Endothelial cell of umbilical vein (primary cell): ENCODE measurements around the gene RPRM. TPM values are rescaled to one million over a fixed set of nuclear protein-coding genes. Genes with fewer than 3 reads are reported as not detected.

Source experiments
- BruUV-seq: library from RNA; stranded (reverse); fragments of 400-500 nt; replicated peaks from 2 replicates; lab custom pipeline; 2021; lab: Mats Ljungman, UMichigan
- CTCF ChIA-PET: fragments of 300-600, 350-600 bp; sonication (Branson Sonifier 250); formaldehyde crosslinking; loops from one replicate; lab custom pipeline; 2021; ENCODE audit warnings: antibody characterized with exemption, inconsistent platforms; lab: Charles Lee
- POLR2A ChIA-PET: fragments of 300-600, 350-600 bp; sonication (Branson Sonifier 250); formaldehyde crosslinking; loops from one replicate; lab custom pipeline; 2021; ENCODE audit warnings: antibody characterized with exemption, inconsistent platforms; lab: Charles Lee
- DNase-seq: peaks from one replicate; pipeline ENCODE4 v3.0.0-alpha.2; 2011; ENCODE audit warnings: low read depth, low spot score
- FAIRE-seq: peaks from 2 replicates; lab custom pipeline; 2011; peaks lifted over from hg19 to GRCh38; lab: Jason Lieb, UNC
- H2AFZ ChIP-seq: 2 replicates; pipeline ENCODE4 v1.6.0; 2012; ENCODE audit warnings: low read depth, low read length, control low read depth, inconsistent platforms
- H3K27ac ChIP-seq: 2 replicates; pipeline ENCODE4 v1.5.1; 2011; ENCODE audit warnings: low read depth, mild to moderate bottlenecking, control low read depth, low read length, moderate library complexity; ENCODE audit not compliant: insufficient read depth
- H3K27me3 ChIP-seq, 2 experiments: 2 replicates each; pipeline versions ENCODE4 v1.6.0 to v1.6.1; 2011; ENCODE audit warnings: low read length in 2 of 2, mixed read lengths in 1 of 2; ENCODE audit not compliant: control insufficient read depth in 2 of 2, insufficient read depth in 2 of 2
- H3K36me3 ChIP-seq, 2 experiments: 2 replicates in 1 of 2; 3 replicates in 1 of 2; pipeline ENCODE4 v1.5.1; 2011; ENCODE audit warnings: low read length in 2 of 2, mild to moderate bottlenecking in 1 of 2, moderate library complexity in 1 of 2; ENCODE audit not compliant: control insufficient read depth in 2 of 2, insufficient read depth in 2 of 2; ENCODE audit errors: extremely low read depth in 1 of 2
- H3K4me1 ChIP-seq: 3 replicates; pipeline ENCODE4 v1.5.1; 2011; ENCODE audit warnings: mild to moderate bottlenecking, low read length; ENCODE audit not compliant: control insufficient read depth, insufficient read depth; ENCODE audit errors: extremely low read depth
- H3K4me2 ChIP-seq: 2 replicates; pipeline ENCODE4 v1.6.1; 2011; ENCODE audit warnings: low read length, control low read depth, mixed read lengths; ENCODE audit not compliant: insufficient read depth
- H3K4me3 ChIP-seq, 3 experiments: fragments of 200-600 bp in 1 of 3; sonication (generic), shearing (Covaris generic) in 1 of 3; replicated peaks in 1 of 3; 2 replicates each; pipeline ENCODE4 v1.5.1; 2011 to 2016; ENCODE audit warnings: control low read depth in 3 of 3, low read length in 3 of 3, mild to moderate bottlenecking in 2 of 3, inconsistent platforms in 1 of 3, low read depth in 1 of 3, moderate library complexity in 1 of 3; ENCODE audit not compliant: insufficient read depth in 1 of 3
- H3K79me2 ChIP-seq: 2 replicates; pipeline ENCODE4 v1.6.0; 2012; ENCODE audit warnings: low read length, inconsistent platforms; ENCODE audit not compliant: control insufficient read depth, insufficient read depth
- H3K9ac ChIP-seq: replicated peaks from 2 replicates; pipeline ENCODE3; 2011; ENCODE audit warnings: low read length, control low read depth; ENCODE audit not compliant: insufficient read depth; ENCODE audit errors: extremely low read depth
- H3K9me1 ChIP-seq: replicated peaks from 3 replicates; pipeline ENCODE4 v1.6.0; 2011; ENCODE audit warnings: mild to moderate bottlenecking, low read length; ENCODE audit not compliant: control insufficient read depth, insufficient read depth; ENCODE audit errors: extremely low read depth
- H3K9me3 ChIP-seq: replicated peaks from 2 replicates; pipeline ENCODE4 v1.5.1; 2012; ENCODE audit warnings: low read length, inconsistent platforms; ENCODE audit not compliant: control insufficient read depth, insufficient read depth
- H4K20me1 ChIP-seq: replicated peaks from 2 replicates; pipeline ENCODE3; 2011; ENCODE audit warnings: mild to moderate bottlenecking, low read length; ENCODE audit not compliant: control insufficient read depth, insufficient read depth; ENCODE audit errors: extremely low read depth
- CTCF ChIP-seq, 2 donors: IDR thresholded peaks; 1 replicate in 1 of 2; 2 replicates in 1 of 2; pipeline ENCODE4 v1.5.1; 2011; ENCODE audit warnings: low read length in 2 of 2, mild to moderate bottlenecking in 2 of 2, moderate library complexity in 2 of 2, control low read depth in 1 of 2, inconsistent platforms in 1 of 2, low read depth in 1 of 2; ENCODE audit not compliant: insufficient read depth in 1 of 2; ENCODE audit errors: extremely low read depth in 1 of 2
- EZH2 ChIP-seq: IDR thresholded peaks from 2 replicates; pipeline ENCODE4 v1.6.1; 2012; ENCODE audit warnings: borderline replicate concordance, low read depth, mild to moderate bottlenecking, moderate library complexity, low read length, inconsistent platforms; ENCODE audit not compliant: severe bottlenecking
- FOS ChIP-seq: IDR thresholded peaks from 2 replicates; pipeline ENCODE4 v1.6.1; 2011; ENCODE audit warnings: mild to moderate bottlenecking, low read length, moderate library complexity, borderline replicate concordance; ENCODE audit not compliant: insufficient read depth
- GATA2 ChIP-seq: IDR thresholded peaks from 2 replicates; pipeline ENCODE4 v1.7.0; 2011; ENCODE audit warnings: low read depth, mild to moderate bottlenecking, moderate library complexity, mixed read lengths, low read length; ENCODE audit not compliant: insufficient read length, insufficient read depth
- JUN ChIP-seq: IDR thresholded peaks from 2 replicates; pipeline ENCODE4 v1.6.1; 2011; ENCODE audit warnings: borderline replicate concordance, low read depth; ENCODE audit not compliant: insufficient read length, insufficient read depth
- MAX ChIP-seq: IDR thresholded peaks from 2 replicates; pipeline ENCODE4 v1.6.1; 2011; ENCODE audit not compliant: insufficient read depth, insufficient read length
- MYC ChIP-seq: IDR thresholded peaks from one replicate; pipeline ENCODE4 v1.6.1; 2011; ENCODE audit warnings: mild to moderate bottlenecking, low read depth, low read length
- POLR2A ChIP-seq: IDR thresholded peaks from 2 replicates; pipeline ENCODE4 v1.6.1; 2012; ENCODE audit warnings: low read depth, mild to moderate bottlenecking, control low read depth, low read length
- POLR2AphosphoS5 ChIP-seq: IDR thresholded peaks from 2 replicates; pipeline ENCODE4 v1.6.1; 2012; ENCODE audit warnings: low read depth, mild to moderate bottlenecking, control low read depth, low read length, moderate library complexity; ENCODE audit not compliant: insufficient read depth
- dilution Hi-C: fragments of 300-500 bp; cut with MboI; formaldehyde crosslinking; loops from one replicate; pipeline ENCODE4 v1.15.0; 2019; ENCODE audit warnings: low sequenced_read_pairs; ENCODE audit not compliant: extremely low pct_ligation_motif_present
- intact Hi-C: fragments of 100-400 bp; cut with micrococcal nuclease; formaldehyde crosslinking; loops from one replicate; pipeline ENCODE4 v1.10.0; 2022
- polyA plus RNA-seq, 4 experiments: library from polyadenylated mRNA; depleted of rRNA in 3 of 4; stranded (reverse) in 3 of 4; unstranded in 1 of 4; fragments of >200 nt; gene quantifications; 2 replicates each; pipeline versions ENCODE4 v1.2.1 to v1.2.3, GENCODE V29; 2011 to 2012; ENCODE audit warnings: missing spikeins in 1 of 4
- total RNA-seq: library from RNA; stranded (reverse); gene quantifications from 2 replicates; pipeline ENCODE4 v1.2.3, GENCODE V29; 2021

Gene RPRM
- total and polyA plus RNA-seq, 2 donors (not counting 3 experiments of a cell fraction or from before 2014, with no cell fraction given) = not detected

DNA sequence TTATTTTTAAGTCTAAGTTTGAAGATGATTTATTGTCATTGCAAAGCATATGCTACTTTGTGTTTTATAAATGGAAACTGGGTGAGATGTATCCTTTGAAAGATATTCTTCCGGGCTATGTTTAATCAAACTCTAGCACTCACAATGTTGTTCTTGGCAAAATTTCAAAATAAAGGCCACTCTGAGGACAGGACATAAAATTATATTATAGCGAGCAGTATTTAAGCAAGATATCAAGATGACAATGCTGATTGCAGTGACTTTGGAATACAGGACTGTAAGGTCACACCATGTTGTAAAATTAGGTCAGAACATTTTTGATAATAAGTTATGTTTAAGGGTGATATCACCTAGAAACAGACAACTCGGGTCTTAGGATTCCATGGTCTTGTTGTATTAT, 14.2 kb downstream of the RPRM start:
- H3K36me3 ChIP-seq = no peaks in the 10 kb centered on the region
- H3K9me3 ChIP-seq = no peaks in the 10 kb centered on the region
- TF ChIP-seq MYC (no peak), MAX (no peak), POLR2A (no peak), POLR2AphosphoS5 (no peak), GATA2 (no peak), FOS (no peak), JUN (no peak), EZH2 (no peak), CTCF (IDR thresholded peaks at IDR 0.05; ENCODE audit: extremely low read depth in 1 of 2, insufficient read depth in 1 of 2, low read depth in 1 of 2, low read length in 2 of 2) (no peak)
- H3K27me3 ChIP-seq = no peaks in the 10 kb centered on the region
- H3K9me1 ChIP-seq = no peaks in the 10 kb centered on the region
- dilution Hi-C loops (no loop called here), intact Hi-C loops (no loop called here)
- FAIRE-seq = no peak
- CTCF ChIA-PET = no interaction called here
- no peaks in the 10 kb centered on the region for H3K79me2 ChIP-seq
- H3K27ac ChIP-seq = no peak overlapping the region
- H3K4me1 ChIP-seq = no peaks in the 10 kb centered on the region
- H2AFZ ChIP-seq = no peak overlapping the region
- H4K20me1 ChIP-seq = no peaks in the 10 kb centered on the region
- H3K9ac ChIP-seq = no peak overlapping the region
- no TSS peak for BruUV-seq
- POLR2A ChIA-PET = no interaction called here
- no peak overlapping the region for H3K4me2 ChIP-seq
- no peak overlapping the region for H3K4me3 ChIP-seq
- no peak for DNase-seq
